HG02884 (cell line): ENCODE data around the gene CDHR1.

Experiments used
- ATAC-seq: cut with Tn5 transposase; IDR thresholded peaks from one replicate; pipeline ENCODE4 v1.9.1; 2021; ENCODE audit warnings: mild to moderate bottlenecking, moderate library complexity; ENCODE audit not compliant: unreplicated experiment

The CDHR1 gene

GRCh38 chr10:84257343-84258020 lies 63.1 kb downstream of the CDHR1 start:
- ATAC-seq: no peak

GRCh38 chr10:84258034-84258695 lies 63.8 kb downstream of the CDHR1 start:
- ATAC-seq: no peak

GRCh38 chr10:84261236-84261915 lies 67.0 kb downstream of the CDHR1 start:
- ATAC-seq: no peak

- ATAC-seq: no peak
These were observed 68.0 kb downstream of the CDHR1 start for GRCh38 chr10:84262190-84262956.

- ATAC-seq: no peak
These were observed 69.4 kb downstream of the CDHR1 start for GRCh38 chr10:84263716-84264115.

- ATAC-seq: peak; percentile 83
These were observed 70.3 kb downstream of the CDHR1 start for GRCh38 chr10:84264611-84265141.

GRCh38 chr10:84265418-84265817 lies 71.1 kb downstream of the CDHR1 start:
- ATAC-seq: no peak

GRCh38 chr10:84267503-84268126 lies 73.3 kb downstream of the CDHR1 start:
- peak; percentile 66 for ATAC-seq

- ATAC-seq: no peak
These were observed 74.8 kb downstream of the CDHR1 start for GRCh38 chr10:84269162-84269561.
